Activated naive CD4-positive, alpha-beta T cell treated with anti-CD3 and anti-CD28 coated beads, Interleukin-2, amount 10 ng/mL, durations not matched to agents 7 days and 5 days (primary cell): ENCODE results near the gene TRIOBP.

ENCODE experiments used
- CTCF ChIA-PET: fragments of 350-600 bp; sonication (Branson Sonifier 250); formaldehyde crosslinking; loops from one replicate; lab custom pipeline; 2021; ENCODE audit warnings: antibody characterized with exemption; lab: Charles Lee
- DNase-seq: peaks from one replicate; pipeline ENCODE4 v3.0.0-alpha.2; 2020
- H3K27ac Mint-ChIP-seq: one replicate; pipeline ENCODE4 v1.8.0; 2021; ENCODE audit warnings: mild to moderate bottlenecking, moderate library complexity, mixed read lengths
- H3K27me3 Mint-ChIP-seq: one replicate; pipeline ENCODE4 v1.8.0; 2021; ENCODE audit warnings: mild to moderate bottlenecking, mixed read lengths
- H3K36me3 Mint-ChIP-seq: one replicate; pipeline ENCODE4 v1.8.0; 2021; ENCODE audit warnings: mixed read lengths
- H3K4me1 Mint-ChIP-seq: one replicate; pipeline ENCODE4 v1.8.0; 2021; ENCODE audit warnings: mixed read lengths
- H3K4me3 Mint-ChIP-seq: one replicate; pipeline ENCODE4 v1.8.0; 2021; ENCODE audit warnings: mild to moderate bottlenecking, moderate library complexity, mixed read lengths
- H3K9me3 Mint-ChIP-seq: one replicate; pipeline ENCODE4 v1.8.0; 2021; ENCODE audit warnings: mixed read lengths

Gene TRIOBP

DNA sequence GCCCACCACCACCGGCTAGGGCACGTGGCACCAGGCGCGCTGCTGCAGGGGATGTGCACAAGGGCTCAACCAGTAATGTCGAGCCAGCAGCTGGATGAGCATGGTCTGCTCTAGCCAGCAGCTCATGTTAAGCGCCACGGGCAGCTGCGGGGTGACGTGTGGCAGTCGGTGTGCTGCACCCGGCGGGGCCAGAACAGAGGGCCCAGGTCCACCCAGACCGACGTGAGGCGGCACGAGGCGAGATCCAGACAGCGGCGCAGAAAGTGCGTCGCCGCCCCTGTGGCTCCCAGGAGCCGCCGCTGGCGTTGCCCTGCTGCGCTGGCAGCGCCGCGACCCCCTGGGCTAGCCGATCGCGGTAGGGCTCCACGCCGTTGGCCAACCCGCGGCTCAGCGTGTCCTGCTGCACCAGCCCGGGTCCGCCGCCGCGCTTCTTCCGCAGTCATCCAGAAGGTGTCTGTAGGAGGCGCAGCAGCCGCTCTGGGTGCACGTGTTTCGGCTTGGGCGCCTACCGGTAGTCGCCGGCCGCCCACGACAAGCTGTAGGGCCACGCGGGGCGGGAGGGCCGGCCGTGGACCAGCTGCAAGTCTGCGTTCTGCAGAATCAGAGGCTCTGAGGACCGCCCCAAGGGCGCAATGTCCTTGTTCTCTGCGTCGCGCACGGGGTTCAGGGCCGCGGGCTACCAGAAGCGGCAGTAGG lies 121.7 kb downstream of the TRIOBP start:
- Mint-ChIP-seq H3K27ac (no peak overlapping the region), H3K36me3 (no peaks in the 10 kb centered on the region), H3K9me3 (no peaks in the 10 kb centered on the region), H3K4me3 (peak overlapping the region; percentile 56), H3K4me1 (peaks cover 18% of the 10 kb centered on the region), H3K27me3 (peaks cover 63% of the 10 kb centered on the region)
- peak; percentile 82 for DNase-seq
- CTCF ChIA-PET = interaction anchor here (0.6 to 5.2 kb wide), 15 partner anchors 9 to 313 kb away, joined by 3 to 98 read pairs (median 7); partner anchors contain the start of genes C22orf23, EIF3L, GCAT and POLR2F

DNA sequence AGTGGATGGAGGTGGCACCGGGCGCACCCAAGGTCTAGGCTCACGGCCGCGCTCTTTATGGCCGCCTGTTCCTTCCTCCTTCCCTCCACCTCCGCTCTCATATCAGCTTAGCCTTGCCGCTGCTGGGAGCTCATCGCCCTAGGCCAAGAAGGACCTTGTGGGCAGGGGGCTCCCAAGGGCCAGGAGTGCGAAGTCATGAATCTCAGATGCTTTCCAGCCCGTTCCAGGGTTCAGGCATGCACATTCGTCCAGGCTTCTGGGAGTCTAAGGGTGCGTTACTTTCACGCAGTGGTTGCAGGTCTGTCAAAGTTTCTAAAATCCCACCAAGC lies 122.2 kb downstream of the TRIOBP start:
- H3K27me3 Mint-ChIP-seq = peaks cover 67% of the 10 kb centered on the region
- peak overlapping the region; percentile 68 for H3K27ac Mint-ChIP-seq
- no peak for DNase-seq
- no peaks in the 10 kb centered on the region for H3K36me3 Mint-ChIP-seq
- CTCF ChIA-PET = interaction anchor here (0.6 to 5.2 kb wide), 9 partner anchors 8 to 313 kb away, joined by 3 to 98 read pairs (median 13); partner anchors contain the start of genes EIF3L and GCAT
- H3K9me3 Mint-ChIP-seq = no peaks in the 10 kb centered on the region
- H3K4me3 Mint-ChIP-seq = peak overlapping the region; percentile 56
- peaks cover 22% of the 10 kb centered on the region for H3K4me1 Mint-ChIP-seq

DNA sequence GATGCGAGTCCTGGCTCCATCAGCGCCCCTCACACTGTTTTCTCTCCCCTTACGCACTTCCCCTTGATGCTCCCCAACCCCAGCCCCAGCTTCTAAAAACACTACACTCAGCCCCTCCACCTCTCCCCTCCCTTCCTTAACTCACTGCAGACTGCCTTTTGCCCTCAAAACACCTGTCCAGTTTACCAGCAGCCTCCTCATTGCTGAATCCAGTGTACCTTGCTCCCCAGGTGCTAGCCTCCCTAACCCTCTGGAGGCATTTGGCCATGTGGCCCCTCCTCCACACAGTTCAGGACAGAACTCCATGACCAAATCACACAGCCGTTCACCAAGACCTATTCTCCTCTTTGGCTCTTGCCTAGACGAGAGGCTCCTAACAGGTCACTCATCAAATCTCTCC lies 123.5 kb downstream of the TRIOBP start:
- DNase-seq = no peak
- Mint-ChIP-seq H3K9me3 (no peaks in the 10 kb centered on the region), H3K27ac (no peak overlapping the region), H3K4me3 (no peak overlapping the region), H3K27me3 (peaks cover 77% of the 10 kb centered on the region), H3K4me1 (peaks cover 27% of the 10 kb centered on the region), H3K36me3 (no peaks in the 10 kb centered on the region)
- CTCF ChIA-PET = interaction anchor here (5.0 to 5.2 kb wide), 3 partner anchors 12 to 145 kb away, joined by 38 to 98 read pairs (median 65); partner anchors contain the start of gene GCAT

DNA sequence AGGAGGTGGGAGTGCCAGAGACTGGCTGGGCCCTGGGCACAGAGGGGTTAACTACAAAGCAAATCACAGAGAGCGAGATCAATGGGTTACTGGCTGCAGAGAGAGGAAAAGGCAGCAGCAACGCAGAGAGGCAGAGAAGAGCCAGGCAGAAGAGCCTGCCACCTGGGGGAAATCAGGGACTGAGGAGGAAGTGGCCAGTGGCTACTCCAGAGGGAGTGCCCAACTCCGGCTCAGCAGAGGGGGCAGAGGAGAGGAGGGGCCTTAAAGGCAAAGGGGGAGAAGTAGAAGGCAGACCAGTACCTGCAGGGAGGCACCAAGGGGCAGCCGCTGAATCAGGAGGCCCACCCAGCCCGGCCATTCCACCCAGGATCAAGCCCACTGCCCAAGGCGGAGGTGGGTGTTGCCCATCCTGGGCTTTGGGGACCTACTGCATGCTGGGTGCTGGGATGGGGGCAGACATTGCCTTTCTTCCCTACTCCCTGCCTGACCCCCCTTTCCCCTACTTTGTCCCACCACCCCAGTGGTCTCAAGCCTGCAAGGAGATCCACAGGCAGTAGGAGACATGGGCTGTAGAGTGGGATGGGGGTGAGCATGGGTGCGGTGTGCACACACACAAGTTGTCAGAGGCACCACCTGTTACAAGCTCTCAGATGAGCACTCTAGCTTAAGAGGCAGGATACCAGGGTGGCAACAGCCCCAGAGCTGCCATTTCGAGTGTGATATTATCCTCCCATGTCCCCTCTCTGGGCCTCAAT lies 125.4 kb downstream of the TRIOBP start:
- Mint-ChIP-seq H3K27ac (no peak overlapping the region), H3K36me3 (no peaks in the 10 kb centered on the region), H3K4me1 (peaks cover 31% of the 10 kb centered on the region), H3K4me3 (no peak overlapping the region), H3K27me3 (peaks cover 82% of the 10 kb centered on the region), H3K9me3 (no peaks in the 10 kb centered on the region)
- CTCF ChIA-PET = interaction anchor here (1.1 to 3.8 kb wide), 2 partner anchors 41 to 150 kb away, joined by 3 to 16 read pairs; no protein-coding TSS in a partner anchor
- DNase-seq = no peak

DNA sequence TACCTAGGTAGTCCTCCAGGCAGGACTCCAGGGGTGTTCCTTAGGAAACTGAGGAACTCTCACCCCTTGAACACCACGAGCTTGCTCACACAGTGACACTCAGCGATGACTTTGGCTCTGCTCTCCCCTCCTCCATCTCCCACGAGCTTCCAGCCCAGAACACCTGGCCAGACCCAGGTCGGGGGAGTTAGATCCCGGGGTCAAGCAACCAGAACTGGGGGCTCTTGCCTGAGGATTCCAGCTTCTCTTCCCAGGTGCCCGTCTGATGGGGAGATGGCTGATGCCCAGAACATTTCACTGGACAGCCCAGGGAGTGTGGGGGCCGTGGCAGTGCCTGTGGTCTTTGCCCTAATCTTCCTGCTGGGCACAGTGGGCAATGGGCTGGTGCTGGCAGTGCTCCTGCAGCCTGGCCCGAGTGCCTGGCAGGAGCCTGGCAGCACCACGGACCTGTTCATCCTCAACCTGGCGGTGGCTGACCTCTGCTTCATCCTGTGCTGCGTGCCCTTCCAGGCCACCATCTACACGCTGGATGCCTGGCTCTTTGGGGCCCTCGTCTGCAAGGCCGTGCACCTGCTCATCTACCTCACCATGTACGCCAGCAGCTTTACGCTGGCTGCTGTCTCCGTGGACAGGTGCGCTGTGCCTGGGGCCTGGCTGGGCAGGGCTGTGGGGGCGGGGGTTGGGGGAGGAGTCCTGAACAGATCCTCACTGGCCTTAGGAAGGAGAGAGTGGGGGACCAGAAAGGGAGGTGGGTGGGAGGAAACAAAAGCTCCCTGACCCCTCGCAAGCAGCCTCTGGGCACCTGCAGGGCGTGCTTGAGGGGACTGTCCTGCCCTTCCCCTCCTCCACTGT lies 126.5 kb downstream of the TRIOBP start, which contains the start of gene GALR3:
Gene GALR3, plus strand, starts transcription at position 249 of the 852 bp plus-strand sequence. Its CDS starts 25 bp downstream, at position 274.
- peaks cover 21% of the 10 kb centered on the region for H3K4me1 Mint-ChIP-seq
- H3K27me3 Mint-ChIP-seq = peaks cover 71% of the 10 kb centered on the region
- H3K27ac Mint-ChIP-seq = no peak within 1 kb of the TSS
- H3K9me3 Mint-ChIP-seq = no peaks in the 10 kb centered on the region
- H3K4me3 Mint-ChIP-seq = peak within 1 kb of the TSS; percentile 69
- no peak for DNase-seq
- CTCF ChIA-PET = interaction anchor here (1.1 to 3.8 kb wide), 4 partner anchors 9 to 148 kb away, joined by 3 to 16 read pairs (median 4); no protein-coding TSS in a partner anchor
- H3K36me3 Mint-ChIP-seq = peaks cover 2% of the 10 kb centered on the region

DNA sequence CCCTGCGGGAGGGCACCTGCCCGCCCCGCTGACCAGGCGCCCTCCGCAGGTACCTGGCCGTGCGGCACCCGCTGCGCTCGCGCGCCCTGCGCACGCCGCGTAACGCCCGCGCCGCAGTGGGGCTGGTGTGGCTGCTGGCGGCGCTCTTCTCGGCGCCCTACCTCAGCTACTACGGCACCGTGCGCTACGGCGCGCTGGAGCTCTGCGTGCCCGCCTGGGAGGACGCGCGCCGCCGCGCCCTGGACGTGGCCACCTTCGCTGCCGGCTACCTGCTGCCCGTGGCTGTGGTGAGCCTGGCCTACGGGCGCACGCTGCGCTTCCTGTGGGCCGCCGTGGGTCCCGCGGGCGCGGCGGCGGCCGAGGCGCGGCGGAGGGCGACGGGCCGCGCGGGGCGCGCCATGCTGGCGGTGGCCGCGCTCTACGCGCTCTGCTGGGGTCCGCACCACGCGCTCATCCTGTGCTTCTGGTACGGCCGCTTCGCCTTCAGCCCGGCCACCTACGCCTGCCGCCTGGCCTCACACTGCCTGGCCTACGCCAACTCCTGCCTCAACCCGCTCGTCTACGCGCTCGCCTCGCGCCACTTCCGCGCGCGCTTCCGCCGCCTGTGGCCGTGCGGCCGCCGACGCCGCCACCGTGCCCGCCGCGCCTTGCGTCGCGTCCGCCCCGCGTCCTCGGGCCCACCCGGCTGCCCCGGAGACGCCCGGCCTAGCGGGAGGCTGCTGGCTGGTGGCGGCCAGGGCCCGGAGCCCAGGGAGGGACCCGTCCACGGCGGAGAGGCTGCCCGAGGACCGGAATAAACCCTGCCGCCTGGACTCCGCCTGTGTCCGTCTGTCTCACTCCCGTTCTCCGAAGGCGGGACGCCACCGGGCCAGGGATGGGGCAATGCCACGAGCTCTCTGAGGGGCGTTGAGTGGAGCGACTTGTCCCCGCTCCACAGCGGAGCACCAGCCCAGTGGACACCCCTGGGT lies 128.1 kb downstream of the TRIOBP start:
- Mint-ChIP-seq H3K4me1 (peaks cover 14% of the 10 kb centered on the region), H3K9me3 (no peaks in the 10 kb centered on the region), H3K4me3 (peak overlapping the region; percentile 71), H3K36me3 (peaks cover 2% of the 10 kb centered on the region), H3K27ac (no peak overlapping the region), H3K27me3 (peaks cover 55% of the 10 kb centered on the region)
- DNase-seq = peak; percentile 56
- CTCF ChIA-PET = interaction anchor here (0.8 to 3.8 kb wide), 3 partner anchors 10 to 38 kb away, joined by 3 to 16 read pairs (median 4); no protein-coding TSS in a partner anchor
